Esophagus squamous epithelium (tissue), 4 donors: Measurements from ENCODE around the gene NUTF2.

Experiments used
- POLR2A ChIP-seq, 4 donors: fragments of 450-650 bp; IDR thresholded peaks; one replicate each; pipeline ENCODE4 v1.6.1; 2017; ENCODE audit warnings: antibody characterized with exemption in 4 of 4, mild to moderate bottlenecking in 4 of 4, moderate library complexity in 3 of 4
- TF ChIP-seq, protein P1 (sequence below), 6 experiments: fragments of 450-650 bp in 4 of 6; fragments of 200-600 bp in 2 of 6; sonication (generic) in 2 of 6; IDR thresholded peaks; one replicate each; pipeline ENCODE4 v1.5.1; 2016 to 2019; ENCODE audit warnings: antibody characterized with exemption in 6 of 6, mild to moderate bottlenecking in 4 of 6, moderate library complexity in 4 of 6

DNA sequence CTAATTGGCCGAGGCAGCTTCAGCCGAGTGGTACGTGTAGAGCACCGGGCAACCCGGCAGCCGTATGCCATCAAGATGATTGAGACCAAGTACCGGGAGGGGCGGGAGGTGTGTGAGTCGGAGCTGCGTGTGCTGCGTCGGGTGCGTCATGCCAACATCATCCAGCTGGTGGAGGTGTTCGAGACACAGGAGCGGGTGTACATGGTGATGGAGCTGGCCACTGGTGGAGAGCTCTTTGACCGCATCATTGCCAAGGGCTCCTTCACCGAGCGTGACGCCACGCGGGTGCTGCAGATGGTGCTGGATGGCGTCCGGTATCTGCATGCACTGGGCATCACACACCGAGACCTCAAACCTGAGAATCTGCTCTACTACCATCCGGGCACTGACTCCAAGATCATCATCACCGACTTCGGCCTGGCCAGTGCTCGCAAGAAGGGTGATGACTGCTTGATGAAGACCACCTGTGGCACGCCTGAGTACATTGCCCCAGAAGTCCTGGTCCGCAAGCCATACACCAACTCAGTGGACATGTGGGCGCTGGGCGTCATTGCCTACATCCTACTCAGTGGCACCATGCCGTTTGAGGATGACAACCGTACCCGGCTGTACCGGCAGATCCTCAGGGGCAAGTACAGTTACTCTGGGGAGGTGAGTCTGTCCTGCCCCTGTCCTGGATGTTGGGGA, 62.5 kb downstream of the NUTF2 start:
- no peak for TF ChIP-seq POLR2A (IDR thresholded peaks at IDR 0.05)
- TF ChIP-seq, protein P1, sequence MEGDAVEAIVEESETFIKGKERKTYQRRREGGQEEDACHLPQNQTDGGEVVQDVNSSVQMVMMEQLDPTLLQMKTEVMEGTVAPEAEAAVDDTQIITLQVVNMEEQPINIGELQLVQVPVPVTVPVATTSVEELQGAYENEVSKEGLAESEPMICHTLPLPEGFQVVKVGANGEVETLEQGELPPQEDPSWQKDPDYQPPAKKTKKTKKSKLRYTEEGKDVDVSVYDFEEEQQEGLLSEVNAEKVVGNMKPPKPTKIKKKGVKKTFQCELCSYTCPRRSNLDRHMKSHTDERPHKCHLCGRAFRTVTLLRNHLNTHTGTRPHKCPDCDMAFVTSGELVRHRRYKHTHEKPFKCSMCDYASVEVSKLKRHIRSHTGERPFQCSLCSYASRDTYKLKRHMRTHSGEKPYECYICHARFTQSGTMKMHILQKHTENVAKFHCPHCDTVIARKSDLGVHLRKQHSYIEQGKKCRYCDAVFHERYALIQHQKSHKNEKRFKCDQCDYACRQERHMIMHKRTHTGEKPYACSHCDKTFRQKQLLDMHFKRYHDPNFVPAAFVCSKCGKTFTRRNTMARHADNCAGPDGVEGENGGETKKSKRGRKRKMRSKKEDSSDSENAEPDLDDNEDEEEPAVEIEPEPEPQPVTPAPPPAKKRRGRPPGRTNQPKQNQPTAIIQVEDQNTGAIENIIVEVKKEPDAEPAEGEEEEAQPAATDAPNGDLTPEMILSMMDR (IDR thresholded peaks at IDR 0.05) = no peak
